Sigmoid colon (tissue), 4 donors: ENCODE data around the gene RELL1.

Experiments
- CTCF ChIP-seq, 4 experiments: fragments of 450-650 bp in 3 of 4; fragments of 200-600 bp in 1 of 4; IDR thresholded peaks; one replicate each; pipeline ENCODE4 v1.5.1; 2016 to 2019; ENCODE audit warnings: antibody characterized with exemption in 4 of 4, mild to moderate bottlenecking in 3 of 4, moderate library complexity in 2 of 4
- POLR2AphosphoS5 ChIP-seq, 4 donors: sonication (generic); formaldehyde crosslinking; IDR thresholded peaks; one replicate each; pipeline ENCODE4 v1.6.1; 2017; ENCODE audit warnings: antibody characterized with exemption in 4 of 4

DNA sequence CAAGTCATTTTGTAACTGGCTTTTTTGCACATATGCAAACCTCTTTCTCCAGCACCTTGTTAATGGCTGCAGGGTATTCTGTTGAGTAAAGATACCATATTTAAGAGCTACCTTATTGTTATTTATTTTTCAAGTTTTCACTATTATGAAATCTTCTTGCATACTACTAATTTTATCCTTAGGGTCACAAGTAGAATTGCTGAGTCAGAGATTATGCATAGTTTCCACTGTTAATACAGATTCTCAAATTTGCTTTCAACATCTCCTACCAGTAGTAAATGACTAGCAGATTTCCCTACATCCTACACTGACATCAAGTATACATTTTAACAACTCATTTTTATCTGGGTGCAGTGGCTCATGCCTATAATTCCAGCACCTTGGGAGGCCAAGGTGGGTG, 112.6 kb downstream of the RELL1 start:
- TF ChIP-seq POLR2AphosphoS5 (IDR thresholded peaks at IDR 0.05) (no peak), CTCF (IDR thresholded peaks at IDR 0.05) (no peak)
